IMR-90 (cell line): Measurements from ENCODE around the gene CGREF1. TPM values are rescaled to one million over a fixed set of nuclear protein-coding genes. Genes with fewer than 3 reads are reported as not detected.

Experiments used
- ATAC-seq: fragments of 200-7000 bp; cut with Tn5 transposase; 2 replicates; pipeline ENCODE4 v1.9.1; 2020; ENCODE audit warnings: low read depth, mild to moderate bottlenecking, moderate library complexity
- BruUV-seq: library from RNA; stranded (reverse); fragments of 400-500 nt; replicated peaks from 2 replicates; lab custom pipeline; 2021; lab: Mats Ljungman, UMichigan
- CTCF ChIA-PET: fragments of 300-600 bp; formaldehyde crosslinking; extraction: SDS; loops from one replicate; lab custom pipeline; 2021; ENCODE audit warnings: antibody characterized with exemption; lab: Yijun Ruan, JAX
- POLR2A ChIA-PET: fragments of 300-600 bp; sonication (Branson Sonifier 250); formaldehyde crosslinking; loops from one replicate; lab custom pipeline; 2022; ENCODE audit warnings: antibody characterized with exemption; ENCODE audit not compliant: unreplicated experiment; lab: Charles Lee
- DNase-seq: peaks from one replicate; pipeline ENCODE4 v3.0.0; 2013
- H2AFZ ChIP-seq: replicated peaks from 2 replicates; pipeline ENCODE3; 2013; ENCODE audit warnings: low read length, mild to moderate bottlenecking; ENCODE audit not compliant: poor library complexity
- H2AK5ac ChIP-seq: 2 replicates; pipeline ENCODE4 v1.6.1; 2013; ENCODE audit warnings: low read depth, low read length, inconsistent platforms
- H2AK9ac ChIP-seq: replicated peaks from 2 replicates; pipeline ENCODE3; 2013; ENCODE audit warnings: mild to moderate bottlenecking, low read depth, low read length, moderate library complexity; ENCODE audit not compliant: poor library complexity
- H2BK120ac ChIP-seq: 2 replicates; pipeline ENCODE4 v1.6.1; 2013; ENCODE audit warnings: low read depth, low read length, inconsistent platforms
- H2BK15ac ChIP-seq: 3 replicates; pipeline ENCODE4 v1.6.1; 2013; ENCODE audit warnings: low read depth, low read length, inconsistent platforms
- H2BK20ac ChIP-seq: 2 replicates; pipeline ENCODE4 v1.6.1; 2013; ENCODE audit warnings: low read depth, mild to moderate bottlenecking, inconsistent platforms, low read length, moderate library complexity
- H2BK5ac ChIP-seq: 2 replicates; pipeline ENCODE4 v1.6.1; 2013; ENCODE audit warnings: mild to moderate bottlenecking, low read depth, low read length, inconsistent platforms; ENCODE audit not compliant: poor library complexity, severe bottlenecking
- H3K14ac ChIP-seq: replicated peaks from 2 replicates; pipeline ENCODE4 v1.6.1; 2013; ENCODE audit warnings: low read depth, low read length, inconsistent platforms
- H3K18ac ChIP-seq: 2 replicates; pipeline ENCODE4 v1.6.1; 2013; ENCODE audit warnings: low read depth, low read length, control low read depth
- H3K23ac ChIP-seq: 2 replicates; pipeline ENCODE4 v1.6.1; 2013; ENCODE audit warnings: low read depth, low read length, inconsistent platforms
- H3K27ac ChIP-seq: 2 replicates; pipeline ENCODE4 v1.5.1; 2013; ENCODE audit warnings: mild to moderate bottlenecking, control low read depth, low read length; ENCODE audit not compliant: insufficient read depth
- H3K27me3 ChIP-seq: 2 replicates; pipeline ENCODE4 v1.6.1; 2013; ENCODE audit warnings: low read length; ENCODE audit not compliant: control insufficient read depth, insufficient read depth
- H3K36me3 ChIP-seq: 2 replicates; pipeline ENCODE4 v1.6.1; 2013; ENCODE audit warnings: low read length, mixed read lengths; ENCODE audit not compliant: control insufficient read depth, insufficient read depth
- H3K4ac ChIP-seq: 2 replicates; pipeline ENCODE4 v1.6.1; 2013; ENCODE audit warnings: low read depth, low read length, inconsistent platforms
- H3K4me1 ChIP-seq: 2 replicates; pipeline ENCODE4 v1.6.1; 2013; ENCODE audit warnings: low read length, mixed read lengths; ENCODE audit not compliant: control insufficient read depth, insufficient read depth
- H3K4me2 ChIP-seq: 2 replicates; pipeline ENCODE4 v1.6.1; 2013; ENCODE audit warnings: low read depth, mild to moderate bottlenecking, control low read depth, low read length, moderate library complexity
- H3K4me3 ChIP-seq: 2 replicates; pipeline ENCODE4 v1.5.1; 2013; ENCODE audit warnings: low read depth, mild to moderate bottlenecking, control low read depth, low read length, moderate library complexity; ENCODE audit not compliant: insufficient read depth
- H3K56ac ChIP-seq: 2 replicates; pipeline ENCODE4 v1.6.1; 2013; ENCODE audit warnings: low read length, inconsistent platforms; ENCODE audit not compliant: insufficient read depth; ENCODE audit errors: extremely low read depth
- H3K79me1 ChIP-seq, 2 experiments: 2 replicates each; pipeline ENCODE4 v1.6.1; 2013; ENCODE audit warnings: low read length in 2 of 2, inconsistent platforms in 1 of 2, low read depth in 1 of 2
- H3K9ac ChIP-seq: 2 replicates; pipeline ENCODE4 v1.6.1; 2013; ENCODE audit warnings: low read depth, low read length, control low read depth
- H3K9me1 ChIP-seq: 2 replicates; pipeline ENCODE4 v1.6.1; 2013; ENCODE audit warnings: low read length, inconsistent platforms; ENCODE audit not compliant: insufficient read depth
- H3K9me3 ChIP-seq: 2 replicates; pipeline ENCODE4 v1.6.1; 2013; ENCODE audit warnings: low read length; ENCODE audit not compliant: control insufficient read depth, insufficient read depth
- H4K20me1 ChIP-seq: 2 replicates; pipeline ENCODE4 v1.6.1; 2013; ENCODE audit warnings: low read length, inconsistent platforms; ENCODE audit not compliant: insufficient read depth
- H4K5ac ChIP-seq: 2 replicates; pipeline ENCODE4 v1.6.1; 2013; ENCODE audit warnings: mild to moderate bottlenecking, low read depth, low read length, control low read depth
- H4K8ac ChIP-seq, 2 experiments: 2 replicates each; pipeline ENCODE4 v1.6.1; 2013; ENCODE audit warnings: low read depth in 2 of 2, low read length in 2 of 2, control low read depth in 1 of 2, inconsistent platforms in 1 of 2
- H4K91ac ChIP-seq: 2 replicates; pipeline ENCODE4 v1.6.1; 2013; ENCODE audit warnings: low read depth, low read length, inconsistent platforms; ENCODE audit not compliant: insufficient read depth
- BHLHE40 ChIP-seq: fragments of 150-350 bp; IDR thresholded peaks from 2 replicates; pipeline ENCODE4 v1.6.1; 2016; ENCODE audit warnings: mild to moderate bottlenecking, low read depth, low read length
- CEBPB ChIP-seq: IDR thresholded peaks from 2 replicates; pipeline ENCODE4 v1.6.1; 2012; ENCODE audit warnings: low read depth, low read length, improper control_type of control experiment
- CHD1 ChIP-seq: IDR thresholded peaks from 2 replicates; pipeline ENCODE4 v1.6.1; 2012; ENCODE audit warnings: low read depth, low read length, improper control_type of control experiment
- CTCF ChIP-seq: conservative IDR thresholded peaks from 2 replicates; pipeline ENCODE4 v1.5.1; 2012; ENCODE audit warnings: mild to moderate bottlenecking, low read depth, low read length, improper control_type of control experiment
- ELK1 ChIP-seq: fragments of 150-350 bp; IDR thresholded peaks from 2 replicates; pipeline ENCODE4 v1.6.1; 2016; ENCODE audit warnings: low read depth, mild to moderate bottlenecking, low read length, moderate library complexity, borderline replicate concordance
- FOS ChIP-seq: fragments of 150-350 bp; IDR thresholded peaks from 2 replicates; pipeline ENCODE4 v1.6.1; 2016; ENCODE audit warnings: low read depth, low read length
- MAFK ChIP-seq: IDR thresholded peaks from 2 replicates; pipeline ENCODE4 v1.6.1; 2012; ENCODE audit warnings: low read depth, low read length, improper control_type of control experiment
- MAZ ChIP-seq: IDR thresholded peaks from 2 replicates; pipeline ENCODE4 v1.6.1; 2012; ENCODE audit warnings: low read depth, mild to moderate bottlenecking, low read length, improper control_type of control experiment, moderate library complexity, borderline replicate concordance
- MXI1 ChIP-seq: IDR thresholded peaks from 2 replicates; pipeline ENCODE4 v1.6.1; 2012; ENCODE audit warnings: low read depth, mild to moderate bottlenecking, low read length, moderate library complexity, borderline replicate concordance
- NFE2L2 ChIP-seq: fragments of 150-350 bp; IDR thresholded peaks from 2 replicates; pipeline ENCODE4 v1.6.1; 2016; ENCODE audit warnings: low read depth, mild to moderate bottlenecking, low read length
- POLR2A ChIP-seq: IDR thresholded peaks from 2 replicates; pipeline ENCODE4 v1.6.1; 2012; ENCODE audit warnings: mild to moderate bottlenecking, low read depth, low read length
- RAD21 ChIP-seq: IDR thresholded peaks from 2 replicates; pipeline ENCODE4 v1.6.1; 2012; ENCODE audit warnings: low read length, improper control_type of control experiment
- RCOR1 ChIP-seq: IDR thresholded peaks from 2 replicates; pipeline ENCODE4 v1.6.1; 2012; ENCODE audit warnings: mild to moderate bottlenecking, low read length, improper control_type of control experiment; ENCODE audit not compliant: insufficient replicate concordance
- RFX5 ChIP-seq: IDR thresholded peaks from 2 replicates; pipeline ENCODE4 v1.8.0; 2012; ENCODE audit warnings: low read depth, mild to moderate bottlenecking, low read length, moderate library complexity
- SMC3 ChIP-seq: fragments of 150-350 bp; IDR thresholded peaks from 2 replicates; pipeline ENCODE4 v1.6.1; 2016; ENCODE audit warnings: low read depth, mild to moderate bottlenecking, antibody characterized with exemption, low read length, moderate library complexity
- USF2 ChIP-seq: fragments of 150-350 bp; IDR thresholded peaks from 2 replicates; pipeline ENCODE4 v1.6.1; 2017; ENCODE audit warnings: mild to moderate bottlenecking, antibody characterized with exemption, low read length, low read depth
- WGBS, 2 experiments: methylation state at CpG; one replicate each; pipeline versions ENCODE4 v1.1.5 to v1.1.7; 2013; ENCODE audit warnings: missing lambda C conversion rate in 2 of 2; ENCODE audit not compliant: insufficient read length in 1 of 2; ENCODE audit errors: extremely low coverage in 2 of 2; 5-methylcytosine and 5-hydroxymethylcytosine counted together
- dilution Hi-C: fragments of 300-500 bp; cut with HindIII; formaldehyde crosslinking; loops from one replicate; pipeline ENCODE4 v1.14.3; 2018; ENCODE audit warnings: low sequenced_read_pairs; ENCODE audit not compliant: unreplicated experiment
- in situ Hi-C: fragments of 300-500 bp; cut with MboI; formaldehyde crosslinking; loops from 3 replicates; pipeline ENCODE4 v1.14.3; 2019; ENCODE audit warnings: low sequenced_read_pairs, inconsistent platforms, mixed read lengths
- intact Hi-C: fragments of 100-400 bp; cut with micrococcal nuclease; formaldehyde crosslinking; loops from 2 replicates; pipeline ENCODE4 v1.10.0; 2022
- polyA plus RNA-seq, 3 experiments: library from polyadenylated mRNA; depleted of rRNA; stranded (reverse); fragments of >200 nt; gene quantifications; 2 replicates each; pipeline ENCODE4 v1.2.3, GENCODE V29; 2012; ENCODE audit warnings: low replicate concordance in 1 of 3
- total RNA-seq: library from RNA; depleted of rRNA; stranded (reverse); fragments of >200 nt; gene quantifications from 2 replicates; pipeline ENCODE4 v1.2.3, GENCODE V29; 2012

Gene CGREF1
- total and polyA plus RNA-seq, 2 of the 4 experiments (the other 2 are of a cell fraction): 0.54 to 1.3 TPM

GRCh38 chr2:27108221-27108620 is 10.7 kb downstream of the CGREF1 start:
- no peak overlapping the region for H2BK120ac ChIP-seq
- H2AK9ac ChIP-seq: no peak overlapping the region
- no peak overlapping the region for H3K4ac ChIP-seq
- no peak overlapping the region for H3K14ac ChIP-seq
- peaks cover 34% of the 10 kb centered on the region for H3K27me3 ChIP-seq
- no peak overlapping the region for H2AK5ac ChIP-seq
- no peak overlapping the region for H3K18ac ChIP-seq
- H2BK5ac ChIP-seq: no peak overlapping the region
- H3K9ac ChIP-seq: no peak overlapping the region
- no peak overlapping the region for H3K27ac ChIP-seq
- H3K23ac ChIP-seq: no peak overlapping the region
- DNase-seq (no peak), ATAC-seq (no peak)
- BruUV-seq: no TSS peak
- H3K9me1 ChIP-seq: no peaks in the 10 kb centered on the region
- H4K8ac ChIP-seq: no peak overlapping the region
- in situ Hi-C loops: no loop called here
- dilution Hi-C loops: no loop called here
- no peak overlapping the region for H4K91ac ChIP-seq
- H3K4me1 ChIP-seq: no peaks in the 10 kb centered on the region
- no peak overlapping the region for H2BK15ac ChIP-seq
- no peaks in the 10 kb centered on the region for H4K20me1 ChIP-seq
- TF ChIP-seq MAZ (no peak), SMC3 (no peak), USF2 (no peak), MAFK (no peak), CHD1 (no peak), ELK1 (no peak), RCOR1 (no peak), BHLHE40 (no peak), NFE2L2 (no peak), RAD21 (no peak), CEBPB (no peak), MXI1 (no peak), CTCF (no peak), RFX5 (no peak), FOS (no peak), POLR2A (no peak)
- intact Hi-C loops: no loop called here
- H3K79me1 ChIP-seq: no peaks in the 10 kb centered on the region
- no CpG with 5 or more reads among the region's 2 CpGs for WGBS, 2 experiments
- H3K4me3 ChIP-seq: no peak overlapping the region
- no peak overlapping the region for H2BK20ac ChIP-seq
- no peak overlapping the region for H4K5ac ChIP-seq
- H3K56ac ChIP-seq: no peak overlapping the region
- no peak overlapping the region for H2AFZ ChIP-seq
- no peaks in the 10 kb centered on the region for H3K9me3 ChIP-seq
- no peak overlapping the region for H3K4me2 ChIP-seq
- H3K36me3 ChIP-seq: no peaks in the 10 kb centered on the region
- ChIA-PET POLR2A (interaction anchor here (0.6 kb wide), 1 partner anchor 27 kb away, joined by 3 read pairs; no protein-coding TSS in a partner anchor), CTCF (no interaction called here)
